HG02852 (cell line): ENCODE measurements around the gene TTC9C.
"Not testable (repeated sequence)": the region's sequence is repeated elsewhere in the genome, so short reads cannot be mapped to it uniquely, and the experiment has no call there.

Experiments
- ATAC-seq: cut with Tn5 transposase; IDR thresholded peaks from one replicate; pipeline ENCODE4 v1.9.1; 2021; ENCODE audit warnings: mild to moderate bottlenecking, moderate library complexity; ENCODE audit not compliant: unreplicated experiment

The TTC9C gene

DNA sequence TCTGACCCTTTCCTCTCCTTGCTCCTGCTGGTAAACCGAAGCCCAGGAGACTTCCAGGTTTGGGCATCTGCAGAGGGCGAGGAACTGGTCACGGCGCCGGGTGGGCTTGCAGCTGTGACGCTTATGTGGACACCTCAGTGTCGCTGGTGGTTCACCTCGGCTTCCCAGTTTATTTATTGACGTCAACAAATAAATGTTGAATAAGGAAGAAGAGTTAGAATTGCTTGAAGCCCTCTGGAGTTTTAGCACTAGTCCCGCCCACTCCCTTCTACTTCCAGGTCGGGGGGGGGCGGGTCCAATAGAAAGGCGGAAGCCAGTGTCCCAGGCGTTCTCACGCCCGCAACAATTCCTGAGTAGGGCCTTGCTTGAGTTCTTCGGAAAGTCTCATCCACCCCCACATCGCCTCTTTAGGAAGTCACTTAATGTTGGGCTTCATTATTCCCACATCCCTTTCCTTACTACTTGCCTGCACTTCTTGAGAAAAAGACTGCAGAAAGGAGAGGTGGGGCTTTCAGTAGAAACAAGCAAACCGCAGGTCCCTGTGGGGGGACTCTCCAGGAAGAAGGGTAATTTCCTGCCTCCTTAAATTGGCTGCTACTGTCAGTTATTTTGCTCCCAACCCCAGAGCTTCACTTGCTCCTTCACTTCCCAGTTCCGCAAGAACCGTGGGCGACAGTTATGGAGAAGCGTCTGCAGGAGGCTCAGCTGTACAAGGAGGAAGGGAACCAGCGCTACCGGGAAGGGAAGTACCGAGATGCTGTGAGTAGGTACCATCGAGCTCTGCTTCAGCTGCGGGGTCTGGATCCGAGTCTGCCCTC is at the start of gene TTC9C:
Gene TTC9C (plus strand): TSS at position 316 of the 818 bp plus-strand sequence. CDS start 363 bp downstream, at position 679.
- ATAC-seq: peak; percentile 20

GRCh38 chr11:62678770-62679696 is 49.3 kb upstream of the TTC9C start, which contains the start of gene UBXN1:
TSS of gene UBXN1 (minus strand) at chr11:62679073. CDS start at chr11:62678923, 150 bp downstream.
- ATAC-seq: peak; percentile 72

DNA sequence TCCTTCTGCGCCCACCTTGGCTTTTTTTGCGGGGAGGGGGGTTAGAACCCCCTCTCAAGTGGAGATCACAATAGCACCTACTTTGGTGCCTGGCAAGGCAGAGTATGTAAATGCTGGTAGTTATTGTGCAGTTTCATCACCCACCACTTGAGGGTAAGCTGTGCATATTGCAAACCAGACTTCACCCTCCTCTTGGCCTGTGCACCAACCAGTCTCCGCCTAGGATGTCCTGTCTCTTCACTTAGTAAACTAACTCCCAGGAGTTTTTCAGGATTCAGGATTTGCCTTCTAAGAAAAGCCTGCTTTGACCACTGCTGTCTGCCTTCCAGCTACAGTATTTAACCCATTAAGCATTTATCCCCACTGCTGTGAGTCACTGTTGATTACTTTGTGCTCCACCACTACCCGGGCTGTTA is 47.5 kb upstream of the TTC9C start:
- no peak for ATAC-seq

DNA sequence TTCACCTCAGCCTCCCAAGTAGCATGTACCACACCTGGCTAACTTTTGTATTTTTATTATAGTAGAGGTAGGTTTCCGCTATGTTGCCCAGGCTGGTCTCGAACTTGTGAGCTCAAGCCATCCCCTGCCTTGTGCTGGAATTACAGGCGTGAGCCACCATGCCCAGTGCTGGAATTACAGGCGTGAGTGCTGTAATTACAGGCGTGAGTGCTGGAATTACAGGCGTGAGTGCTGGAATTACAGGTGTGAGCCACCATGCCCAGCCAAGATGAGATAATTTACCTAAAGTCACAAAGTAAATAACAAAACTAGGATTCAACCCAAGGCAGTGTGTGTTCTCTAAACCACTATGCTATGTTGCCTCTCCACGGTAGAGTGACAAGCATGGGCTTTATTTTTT is 45.8 kb upstream of the TTC9C start:
- ATAC-seq: no peak

DNA sequence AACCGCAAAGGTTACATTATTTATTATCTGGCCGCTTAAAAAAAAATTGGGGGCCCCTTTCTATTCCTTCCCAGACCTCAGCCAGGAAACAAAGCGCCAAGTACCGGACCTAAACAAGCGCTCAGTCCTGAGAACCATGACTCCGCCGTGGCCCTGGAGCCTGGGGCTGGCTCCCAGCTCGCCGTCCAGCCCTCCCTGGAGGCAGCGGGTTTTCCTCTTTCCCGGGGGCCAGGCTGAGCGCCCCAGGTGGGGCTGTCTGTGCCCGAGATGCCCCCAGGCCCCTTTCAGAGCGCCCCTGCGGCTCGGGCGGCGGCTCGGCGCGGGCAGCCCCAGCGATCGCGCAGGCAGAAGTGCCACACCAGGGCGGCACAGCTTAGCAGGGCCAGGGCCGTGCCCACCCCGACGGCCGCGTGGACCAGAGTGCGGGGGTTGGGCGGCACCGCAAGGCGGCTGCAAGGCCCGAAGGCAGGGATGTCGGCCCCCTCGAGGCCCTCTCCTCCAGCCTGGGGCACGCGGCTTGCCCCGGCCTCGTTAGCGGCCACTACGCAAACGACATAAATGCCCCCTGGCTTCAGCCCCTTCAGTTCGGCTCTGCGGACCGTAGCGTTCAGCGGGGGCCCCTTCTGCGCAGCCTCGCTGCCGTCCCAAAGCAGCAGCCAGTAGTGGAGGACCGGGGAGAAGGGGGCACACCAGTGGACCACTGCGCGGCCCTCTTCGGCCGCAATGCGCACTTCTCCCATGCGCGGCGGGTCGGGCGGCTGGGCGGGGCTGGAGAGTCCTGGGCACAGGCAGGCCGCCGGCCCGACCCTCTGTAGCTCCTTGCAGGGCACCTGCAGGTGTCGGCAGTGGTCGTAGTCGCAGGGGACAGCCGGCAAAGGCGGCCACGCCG is 40.5 kb upstream of the TTC9C start:
- ATAC-seq: no peak

- no peak for ATAC-seq
These were observed 39.8 kb upstream of the TTC9C start for GRCh38 chr11:62688491-62688890.

DNA sequence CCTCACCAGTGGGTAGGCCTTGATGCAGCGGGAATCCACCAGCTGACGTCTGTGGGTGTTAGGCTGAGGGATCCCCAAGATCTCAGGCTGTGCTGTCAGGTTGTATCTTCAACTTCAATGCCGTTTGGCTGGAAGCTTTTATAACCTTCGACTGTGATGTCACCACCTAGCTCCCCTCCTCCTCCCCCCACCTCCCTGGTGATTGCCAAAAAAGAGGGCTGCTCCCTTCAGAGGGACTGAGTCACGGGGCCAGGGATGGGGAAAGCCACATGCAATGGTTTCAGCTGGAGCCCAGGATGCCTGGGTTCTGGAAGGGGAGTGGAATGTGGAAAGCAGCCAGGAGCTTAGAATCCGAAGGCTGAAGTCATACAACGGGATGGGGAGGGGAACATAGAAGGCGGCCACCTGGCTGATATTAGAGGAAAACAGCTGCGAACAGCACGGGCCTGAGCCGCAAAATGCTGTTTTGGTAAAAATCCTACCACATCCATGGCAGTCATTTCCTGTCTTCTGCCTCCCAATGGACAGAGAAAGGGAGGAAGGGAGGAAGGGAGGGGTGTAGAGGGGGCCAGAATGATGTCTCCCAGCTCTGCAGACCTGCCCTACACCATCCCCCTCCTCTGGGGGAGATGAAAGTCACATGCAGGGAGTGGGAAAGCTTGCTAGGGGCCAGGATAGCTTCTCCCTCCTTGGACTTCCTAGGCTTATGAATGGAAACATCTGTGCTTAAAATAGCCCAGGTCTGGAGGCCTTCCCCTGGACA is 38.7 kb upstream of the TTC9C start, which contains the start of gene LRRN4CL:
Gene LRRN4CL (minus strand): TSS at position 110 of the 763 bp plus-strand sequence. CDS start 1,022 bp downstream, outside the sequence.
- no peak for ATAC-seq

DNA sequence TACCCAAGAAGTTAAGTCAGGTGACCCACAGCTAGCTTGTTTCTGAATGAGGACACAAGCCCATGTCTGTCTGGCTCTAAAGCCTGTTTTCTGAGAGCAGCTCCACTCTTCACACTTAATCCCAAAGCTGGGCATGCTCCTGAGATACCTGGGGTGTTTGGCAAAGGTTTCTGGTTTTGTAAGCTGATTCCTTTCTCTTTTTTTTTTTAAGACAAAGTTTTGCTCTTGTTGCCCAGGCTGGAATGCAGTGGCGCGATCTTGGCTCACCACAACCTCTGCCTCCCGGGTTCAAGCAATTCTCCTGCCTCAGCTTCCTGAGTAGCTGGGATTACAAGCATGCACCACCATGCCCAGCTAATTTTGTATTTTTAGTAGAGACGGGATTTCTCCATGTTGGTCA is 34.7 kb upstream of the TTC9C start:
- not testable (repeated sequence) for ATAC-seq

GRCh38 chr11:62694455-62695167 is 33.7 kb upstream of the TTC9C start:
- no peak for ATAC-seq

- ATAC-seq: no peak
These were observed 26.0 kb upstream of the TTC9C start for GRCh38 chr11:62702246-62702645.

- ATAC-seq: not testable (repeated sequence)
These were observed 24.4 kb upstream of the TTC9C start for GRCh38 chr11:62703921-62704320.

- ATAC-seq: no peak
These were observed 22.9 kb upstream of the TTC9C start for GRCh38 chr11:62705413-62705812.

DNA sequence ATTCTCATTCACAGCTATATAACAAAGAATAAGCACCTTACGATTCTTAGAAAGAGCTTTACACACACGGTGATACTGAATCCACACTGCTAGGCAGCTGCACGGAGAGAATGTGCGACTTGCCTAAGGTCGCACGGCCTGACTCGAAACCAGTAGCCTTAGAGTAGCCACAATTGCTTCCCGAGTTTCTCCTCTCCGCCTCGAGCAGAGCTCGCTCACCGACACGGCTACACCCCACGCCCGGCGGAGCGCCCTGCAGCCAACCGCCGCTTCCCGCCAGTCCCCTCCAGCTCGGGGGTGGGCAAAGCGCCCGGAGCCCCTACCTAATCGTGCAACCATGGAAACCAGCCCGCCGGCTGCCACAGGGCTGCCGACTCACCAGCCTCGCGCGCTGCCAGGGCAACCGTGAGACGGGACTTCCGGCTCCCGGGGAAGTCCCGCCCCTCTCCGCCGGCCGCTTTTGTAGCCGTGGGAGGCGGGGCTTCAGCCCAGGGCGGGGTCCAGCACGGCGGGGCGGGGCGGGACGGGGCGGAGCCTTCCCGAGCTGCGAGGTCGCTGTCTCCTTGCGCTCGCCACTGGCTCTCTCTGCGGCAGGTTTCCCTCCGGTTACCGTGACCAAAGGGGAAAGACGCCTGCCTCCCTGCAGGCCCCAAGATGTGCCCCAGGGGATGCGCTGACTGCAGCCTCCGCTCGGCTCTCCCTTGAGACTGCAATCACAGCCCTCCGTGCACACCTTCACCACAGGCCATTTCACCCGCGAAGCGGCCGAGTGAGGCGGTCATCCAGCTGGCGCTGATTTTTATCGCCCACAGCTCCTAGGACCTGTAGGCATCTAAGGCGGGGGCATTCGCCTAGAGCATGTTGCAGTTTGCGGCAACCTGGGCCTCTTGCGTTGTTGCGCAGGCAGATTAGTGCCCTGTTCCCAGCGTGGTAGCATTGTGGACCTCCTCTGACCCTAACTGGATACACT is 22.1 kb upstream of the TTC9C start:
- peak; percentile 47 for ATAC-seq

DNA sequence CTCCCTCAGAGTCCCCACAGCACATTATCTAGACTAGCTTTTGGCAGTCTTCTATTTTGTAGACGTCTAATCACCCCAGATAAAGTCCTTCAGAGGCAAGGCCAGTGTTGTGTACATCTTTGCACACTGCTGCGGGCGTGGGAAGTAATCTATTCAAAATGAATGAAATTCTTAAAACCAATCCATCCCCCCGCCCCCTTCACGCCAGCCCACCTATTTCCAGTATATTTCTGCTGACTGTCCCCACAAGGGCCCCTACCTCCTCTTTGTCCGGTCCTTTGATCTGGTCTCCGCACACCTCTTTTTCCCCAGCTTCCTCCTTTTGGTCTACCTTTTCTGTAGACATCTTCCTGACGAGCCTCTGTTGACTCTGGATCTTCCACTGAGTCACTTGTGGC is 21.4 kb upstream of the TTC9C start:
- no peak for ATAC-seq

- no peak for ATAC-seq
These were observed 20.9 kb upstream of the TTC9C start, which contains the start of the genes BSCL2 and GNG3 for GRCh38 chr11:62707277-62707861. TSS of gene BSCL2 (minus strand) at chr11:62707424. CDS start at chr11:62707195, 229 bp downstream. TSS of gene GNG3 (plus strand) at chr11:62707676. CDS start at chr11:62708296, 620 bp downstream.

DNA sequence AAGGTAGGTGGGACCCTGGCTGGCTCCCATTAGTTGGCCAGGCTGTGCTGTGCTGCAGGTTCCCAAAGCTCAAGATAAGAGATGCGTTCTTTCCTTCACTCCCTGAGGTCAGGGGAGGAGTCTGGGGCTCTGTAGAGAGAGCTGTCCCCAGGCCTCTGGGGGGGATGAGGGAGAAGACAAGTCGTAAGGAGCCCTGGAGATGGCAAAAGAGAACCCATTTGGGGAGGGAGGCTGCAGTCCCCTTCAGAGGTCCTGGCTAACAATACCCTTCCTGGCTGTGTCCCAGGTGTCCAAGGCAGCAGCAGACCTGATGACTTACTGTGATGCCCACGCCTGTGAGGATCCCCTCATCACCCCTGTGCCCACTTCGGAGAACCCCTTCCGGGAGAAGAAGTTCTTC is 19.9 kb upstream of the TTC9C start:
- no peak for ATAC-seq

GRCh38 chr11:62708793-62709192 is 19.5 kb upstream of the TTC9C start:
- no peak for ATAC-seq
